ENCODE data around the gene COX7A1.

- TF ChIP-seq, protein P1, sequence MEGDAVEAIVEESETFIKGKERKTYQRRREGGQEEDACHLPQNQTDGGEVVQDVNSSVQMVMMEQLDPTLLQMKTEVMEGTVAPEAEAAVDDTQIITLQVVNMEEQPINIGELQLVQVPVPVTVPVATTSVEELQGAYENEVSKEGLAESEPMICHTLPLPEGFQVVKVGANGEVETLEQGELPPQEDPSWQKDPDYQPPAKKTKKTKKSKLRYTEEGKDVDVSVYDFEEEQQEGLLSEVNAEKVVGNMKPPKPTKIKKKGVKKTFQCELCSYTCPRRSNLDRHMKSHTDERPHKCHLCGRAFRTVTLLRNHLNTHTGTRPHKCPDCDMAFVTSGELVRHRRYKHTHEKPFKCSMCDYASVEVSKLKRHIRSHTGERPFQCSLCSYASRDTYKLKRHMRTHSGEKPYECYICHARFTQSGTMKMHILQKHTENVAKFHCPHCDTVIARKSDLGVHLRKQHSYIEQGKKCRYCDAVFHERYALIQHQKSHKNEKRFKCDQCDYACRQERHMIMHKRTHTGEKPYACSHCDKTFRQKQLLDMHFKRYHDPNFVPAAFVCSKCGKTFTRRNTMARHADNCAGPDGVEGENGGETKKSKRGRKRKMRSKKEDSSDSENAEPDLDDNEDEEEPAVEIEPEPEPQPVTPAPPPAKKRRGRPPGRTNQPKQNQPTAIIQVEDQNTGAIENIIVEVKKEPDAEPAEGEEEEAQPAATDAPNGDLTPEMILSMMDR (IDR thresholded peaks at IDR 0.05) = no peak
- no peak for TF ChIP-seq POLR2A (IDR thresholded peaks at IDR 0.05)
These were observed 26.7 kb downstream of the COX7A1 start for GRCh38 chr19:36125557-36125956.

All from heart left ventricle (tissue), 13 donors.